Measurements from ENCODE around the gene IQSEC1.

IQSEC1 gene

DNA sequence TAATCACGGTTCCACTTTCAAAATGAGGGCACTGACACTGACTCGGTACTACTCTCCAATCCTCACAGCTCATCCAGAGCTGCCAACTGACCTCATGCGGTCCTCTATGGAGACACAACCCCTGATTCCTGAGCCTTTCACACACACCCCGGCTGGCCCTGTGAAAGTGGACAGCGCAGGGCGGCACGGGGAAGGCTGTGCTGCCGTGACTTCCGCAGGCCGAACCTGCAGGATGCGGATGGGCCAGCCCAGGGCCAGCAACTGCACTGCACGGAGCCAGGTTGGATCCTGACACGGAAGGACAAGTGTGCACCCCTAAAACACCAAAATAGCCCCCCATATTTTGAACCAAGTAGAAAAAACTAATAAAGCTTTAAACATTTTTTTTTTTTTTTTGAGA lies 41.0 kb downstream of the IQSEC1 start:
- DNase-seq = no peak

DNA sequence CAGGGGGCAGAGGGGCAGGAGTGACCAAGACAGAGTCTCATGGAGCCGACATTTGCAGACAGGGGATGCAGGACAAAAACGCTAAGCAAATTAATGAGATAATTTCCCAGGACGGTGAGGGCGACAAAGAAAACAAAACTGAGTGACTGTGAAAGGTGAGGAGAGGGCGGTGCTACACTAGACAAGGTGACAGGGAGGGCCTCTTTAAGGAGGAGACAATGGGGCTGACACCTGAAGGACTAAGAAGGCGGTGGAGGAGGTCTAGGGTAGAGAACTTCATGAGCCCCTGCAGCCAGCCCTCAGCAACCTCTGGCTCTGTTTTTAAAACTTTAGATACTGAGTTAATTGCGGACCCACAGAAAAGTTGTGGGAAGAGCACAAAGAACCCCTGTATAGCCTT lies 41.6 kb downstream of the IQSEC1 start:
- no peak for DNase-seq

DNA sequence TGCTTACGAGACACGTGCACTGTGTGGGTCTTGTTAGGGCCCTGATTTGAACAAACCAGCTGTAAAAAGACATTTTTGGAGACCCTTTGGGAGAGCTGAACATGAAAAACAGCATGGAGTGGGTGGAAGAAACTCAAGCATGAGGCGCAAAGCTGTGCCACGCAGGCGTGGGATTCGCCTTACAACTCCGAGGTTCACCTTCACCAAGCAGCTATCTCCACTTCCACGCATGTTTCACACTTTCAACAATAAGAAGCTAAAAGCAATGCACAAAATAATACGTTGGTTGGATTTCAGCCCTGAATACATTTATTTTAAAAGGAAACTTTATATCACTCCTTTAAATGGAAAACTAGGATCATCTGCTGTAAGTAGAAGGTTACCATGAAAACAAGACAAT lies 42.5 kb downstream of the IQSEC1 start:
- peak in 10 of 56 donors; percentile 22 to 65 (median 35) for DNase-seq

DNA sequence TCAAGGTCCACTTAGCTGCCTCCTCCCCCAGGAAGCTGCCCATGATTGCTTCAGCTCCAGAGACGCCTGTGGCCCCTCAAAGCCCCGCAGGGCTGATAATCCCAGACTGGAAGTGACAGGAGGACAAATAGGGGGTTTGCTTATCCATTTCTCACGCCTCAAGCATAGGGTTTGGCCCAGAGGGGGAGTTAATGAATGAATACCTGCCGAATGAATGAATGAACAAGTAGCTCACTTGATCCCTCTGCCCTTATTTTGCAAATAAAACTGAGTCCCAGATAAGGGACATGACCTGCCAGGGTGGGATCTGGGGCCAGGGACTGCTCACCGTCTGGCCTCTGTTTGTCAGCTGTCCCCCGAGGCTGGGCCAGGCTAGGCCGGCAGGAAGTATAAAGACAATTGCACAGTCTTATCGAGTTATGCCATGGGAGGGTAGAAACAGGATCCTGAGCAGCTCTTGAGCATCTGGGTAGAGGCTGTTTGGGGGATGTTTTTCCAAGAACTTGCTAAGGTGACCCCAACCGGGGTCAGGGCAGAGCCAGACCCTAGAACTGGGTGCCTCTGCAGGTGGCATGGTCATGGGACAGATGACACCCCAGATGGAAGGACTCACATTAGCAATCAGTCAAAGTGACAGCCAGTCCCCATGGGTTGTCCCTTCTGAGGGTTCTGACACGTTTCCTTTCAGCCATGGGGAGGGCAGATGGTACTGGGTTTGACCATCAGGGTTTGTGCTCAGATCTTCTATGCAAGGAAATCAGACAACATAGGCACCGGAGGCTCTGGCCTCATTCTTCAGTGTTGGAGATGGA lies 45.0 kb downstream of the IQSEC1 start:
- no peak for DNase-seq

DNA sequence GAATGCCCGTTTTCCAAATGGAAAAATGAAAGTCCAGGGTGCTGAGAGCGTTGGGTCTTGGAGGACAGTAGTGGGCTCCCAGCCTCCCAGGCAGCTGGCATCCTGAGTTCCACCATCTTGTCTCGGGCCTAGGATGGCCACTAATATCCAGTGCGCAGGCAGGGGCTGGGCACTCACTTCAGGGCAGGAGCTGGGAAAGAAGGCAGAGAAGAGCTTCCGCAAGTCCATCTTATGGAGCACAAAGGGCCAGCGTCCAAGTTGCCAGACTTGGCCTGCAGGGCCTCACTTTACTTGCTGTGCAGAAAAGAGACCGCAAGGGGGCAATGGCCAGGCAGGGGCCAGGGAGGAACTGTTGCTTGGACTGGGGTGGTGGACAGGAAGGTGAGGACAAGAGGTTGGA lies 46.1 kb downstream of the IQSEC1 start:
- no peak for DNase-seq

DNA sequence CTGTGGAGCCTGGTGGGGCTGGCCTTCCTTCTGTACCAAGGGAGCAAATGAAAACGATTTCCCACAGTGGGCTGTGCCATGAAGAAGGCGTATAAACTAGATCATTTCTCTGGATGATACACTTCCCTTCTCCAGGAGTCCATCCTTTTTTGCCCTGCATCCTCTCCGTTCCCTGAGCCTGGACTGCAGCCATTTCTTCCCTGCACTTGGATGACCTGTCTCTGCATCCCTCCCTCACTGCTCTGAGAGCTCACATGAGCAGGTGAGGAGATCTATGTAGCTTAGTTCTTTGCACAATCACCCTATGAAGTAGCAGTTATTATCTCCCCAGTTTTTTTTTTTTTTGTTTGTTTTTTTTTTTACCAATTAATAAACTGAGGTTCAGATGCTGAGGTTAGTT lies 46.7 kb downstream of the IQSEC1 start:
- DNase-seq = no peak

DNA sequence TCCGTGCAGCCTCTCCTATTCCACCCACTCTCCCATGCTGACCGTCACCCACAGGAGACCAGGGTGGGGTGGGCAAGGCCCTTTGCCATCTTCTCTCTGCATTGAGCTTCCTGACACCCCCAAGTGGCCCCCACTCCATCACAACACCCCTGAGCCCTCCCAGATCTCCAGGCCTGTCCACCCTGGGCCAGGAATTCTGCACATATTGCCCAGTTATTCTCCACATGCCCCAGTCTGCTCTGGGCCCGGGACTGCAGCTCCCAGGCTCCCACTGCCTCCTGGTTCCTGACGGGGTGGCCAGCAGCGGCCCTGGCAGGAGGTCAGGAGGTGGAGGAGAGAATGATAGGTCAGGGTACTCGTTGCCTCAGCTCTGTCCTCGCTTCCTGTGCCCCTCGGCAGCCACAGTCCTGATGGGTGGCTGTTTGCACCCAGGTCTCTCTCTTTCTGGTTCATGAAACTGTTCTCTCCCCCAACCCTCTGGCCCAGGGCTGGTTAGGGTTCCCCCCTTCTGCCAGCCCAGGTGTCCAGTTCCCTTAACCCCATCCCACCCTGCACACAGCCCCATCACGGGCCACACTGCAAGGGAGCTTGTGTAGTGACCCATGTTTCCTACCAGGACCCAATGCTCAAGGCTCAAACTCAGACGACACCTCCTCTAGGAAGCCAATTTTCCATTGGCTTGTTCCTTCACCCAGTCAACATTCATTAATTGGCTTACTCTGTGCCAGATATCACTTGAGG lies 47.3 kb downstream of the IQSEC1 start:
- DNase-seq = no peak

DNA sequence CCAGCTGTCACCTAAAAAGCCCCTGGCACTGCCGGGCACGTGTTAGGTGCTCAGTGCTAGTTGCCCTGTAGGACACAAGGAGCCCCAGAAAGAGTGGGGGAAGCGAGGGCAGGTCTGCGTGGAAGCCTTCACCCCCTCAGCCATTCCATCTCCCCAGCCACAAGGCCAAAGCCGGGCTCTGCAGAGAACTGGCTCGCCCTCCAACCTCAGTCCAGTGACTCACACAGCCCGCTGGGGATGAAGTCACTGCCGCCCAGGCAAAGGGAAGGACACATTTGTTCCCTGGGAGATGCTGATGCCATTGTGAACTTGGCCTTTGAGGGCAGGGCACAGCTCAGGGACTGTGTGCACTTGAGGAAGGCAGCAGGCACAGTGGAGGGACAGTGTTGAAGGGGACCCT lies 48.1 kb downstream of the IQSEC1 start:
- peak in 29 of 56 donors; percentile 24 to 73 (median 47) for DNase-seq

DNA sequence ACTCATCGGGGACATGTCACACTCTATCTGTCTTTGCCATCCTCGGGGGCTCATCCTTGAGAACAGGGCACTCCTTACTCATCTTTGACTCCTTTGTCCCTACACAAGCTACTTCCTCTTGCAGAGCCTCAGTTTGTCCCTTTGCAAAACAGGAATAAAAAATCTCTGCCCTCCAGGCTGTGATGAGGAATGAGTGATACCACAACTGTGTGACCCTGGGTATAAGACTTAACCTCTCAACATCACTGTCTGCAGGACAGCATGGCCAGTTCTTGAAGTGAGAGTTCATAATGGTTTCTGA lies 48.5 kb downstream of the IQSEC1 start:
- no peak for DNase-seq

DNA sequence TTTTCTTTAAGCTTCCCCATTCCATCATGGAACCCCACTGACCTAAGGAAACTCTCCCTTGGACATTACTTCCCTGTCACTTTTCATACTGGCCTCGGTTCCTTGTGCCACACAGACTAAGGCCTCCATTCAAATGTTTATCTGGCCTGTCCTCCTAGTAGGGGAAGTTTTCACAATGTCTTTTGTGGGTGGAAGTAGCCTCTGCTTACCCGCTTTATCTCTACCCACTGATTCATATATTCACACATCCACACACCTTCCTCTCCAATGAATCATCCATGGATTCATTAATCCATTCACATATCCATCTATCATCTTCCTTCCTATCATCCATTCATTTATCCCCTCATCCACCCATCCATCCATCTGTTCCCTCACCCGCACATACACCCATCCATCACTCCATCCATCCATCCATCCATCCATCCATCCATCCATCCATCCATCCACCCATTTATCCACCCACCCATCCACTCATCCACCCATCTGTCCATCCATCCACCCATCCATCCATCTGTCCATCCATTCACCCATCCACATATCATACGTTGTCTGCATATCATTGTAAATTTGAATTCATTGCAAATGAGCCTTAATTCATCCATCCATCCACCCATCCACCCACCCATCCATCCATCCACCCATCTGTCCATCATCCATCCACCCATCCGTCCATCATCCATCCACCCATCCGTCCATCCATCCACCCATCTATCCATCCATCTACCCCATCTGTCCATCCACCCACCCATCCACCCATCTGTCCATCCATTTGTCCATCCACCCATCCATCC lies 49.1 kb downstream of the IQSEC1 start:
- no peak for DNase-seq

DNA sequence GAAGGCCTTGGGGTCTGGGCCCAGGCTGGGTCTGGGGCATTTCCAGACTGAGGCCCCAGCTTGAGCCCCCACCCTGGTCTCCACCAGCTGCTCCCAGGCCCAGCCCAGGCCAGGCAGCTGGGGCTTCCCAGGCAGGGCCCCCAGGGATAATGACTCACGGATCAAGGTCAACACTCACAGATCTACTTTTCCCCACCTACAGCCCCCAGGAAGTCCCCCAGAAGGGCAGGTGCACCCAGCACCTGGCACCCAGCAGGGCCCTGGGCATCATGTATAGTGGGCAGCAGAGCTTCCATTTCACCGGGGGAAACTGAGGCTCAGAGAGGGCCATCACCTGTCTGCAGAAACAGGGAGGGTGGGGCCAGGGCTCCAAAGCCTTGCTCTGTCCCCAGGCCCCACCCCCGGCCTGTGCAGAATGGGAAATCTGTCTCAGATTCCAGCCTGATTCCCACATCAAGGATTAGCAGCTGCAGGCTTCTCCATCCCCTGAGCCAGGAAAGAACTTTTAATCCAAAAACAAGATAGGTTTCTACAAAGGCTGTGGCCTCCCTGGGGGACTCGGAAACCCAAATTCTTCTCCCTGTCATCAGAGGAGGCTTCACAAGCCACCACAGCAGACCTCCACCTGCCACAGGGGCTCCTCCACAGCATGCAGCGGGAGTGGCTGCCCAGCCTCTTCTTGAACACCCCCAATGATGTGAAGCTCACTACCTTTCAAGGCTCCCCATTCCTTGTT lies 49.8 kb downstream of the IQSEC1 start:
- no peak for DNase-seq

DNA sequence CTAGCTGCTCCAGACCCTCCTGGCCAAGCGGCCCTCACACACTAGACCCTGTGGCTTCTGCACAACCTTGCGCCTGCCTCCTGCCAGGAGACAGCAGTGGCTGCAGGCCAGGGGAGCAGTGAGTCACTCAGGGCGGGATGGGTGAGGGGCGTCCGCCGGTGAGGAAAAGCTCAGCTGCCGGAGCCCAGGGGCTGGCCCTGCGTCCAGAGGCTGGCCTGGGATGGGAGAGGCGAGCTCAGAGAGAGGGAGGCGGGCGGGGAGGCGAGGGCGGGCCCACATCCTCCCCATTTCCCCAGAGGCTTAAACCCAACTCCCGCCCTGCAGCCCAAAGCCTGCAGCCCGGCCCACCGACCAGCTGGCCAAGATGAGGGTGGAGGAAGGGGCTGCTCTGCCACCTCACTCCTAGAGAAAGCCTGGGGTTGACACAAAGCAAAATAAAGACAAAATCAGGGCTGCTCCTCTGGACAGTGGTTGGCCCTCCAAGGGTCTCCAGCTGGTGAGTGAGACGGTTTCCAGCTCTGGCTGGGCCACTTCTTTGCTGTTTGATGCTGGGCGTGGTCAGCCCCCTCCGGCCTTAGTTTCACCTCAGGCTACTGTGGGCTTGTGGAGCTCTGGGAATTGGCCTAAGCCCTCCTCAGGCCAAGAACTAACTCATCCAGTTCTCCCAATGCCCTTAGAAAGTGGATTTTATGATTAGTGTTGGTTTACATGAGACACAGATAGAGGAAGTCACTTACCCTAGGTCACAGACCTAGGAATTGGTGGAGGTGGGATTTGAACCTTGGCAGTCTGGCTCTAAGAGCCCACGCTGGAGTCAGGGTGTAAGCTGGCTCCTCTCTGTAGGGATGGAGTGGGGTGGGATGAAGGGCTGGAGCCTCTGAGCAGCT lies 50.6 kb downstream of the IQSEC1 start:
- DNase-seq = peak in 25 of 56 donors; percentile 27 to 77 (median 43)

DNA sequence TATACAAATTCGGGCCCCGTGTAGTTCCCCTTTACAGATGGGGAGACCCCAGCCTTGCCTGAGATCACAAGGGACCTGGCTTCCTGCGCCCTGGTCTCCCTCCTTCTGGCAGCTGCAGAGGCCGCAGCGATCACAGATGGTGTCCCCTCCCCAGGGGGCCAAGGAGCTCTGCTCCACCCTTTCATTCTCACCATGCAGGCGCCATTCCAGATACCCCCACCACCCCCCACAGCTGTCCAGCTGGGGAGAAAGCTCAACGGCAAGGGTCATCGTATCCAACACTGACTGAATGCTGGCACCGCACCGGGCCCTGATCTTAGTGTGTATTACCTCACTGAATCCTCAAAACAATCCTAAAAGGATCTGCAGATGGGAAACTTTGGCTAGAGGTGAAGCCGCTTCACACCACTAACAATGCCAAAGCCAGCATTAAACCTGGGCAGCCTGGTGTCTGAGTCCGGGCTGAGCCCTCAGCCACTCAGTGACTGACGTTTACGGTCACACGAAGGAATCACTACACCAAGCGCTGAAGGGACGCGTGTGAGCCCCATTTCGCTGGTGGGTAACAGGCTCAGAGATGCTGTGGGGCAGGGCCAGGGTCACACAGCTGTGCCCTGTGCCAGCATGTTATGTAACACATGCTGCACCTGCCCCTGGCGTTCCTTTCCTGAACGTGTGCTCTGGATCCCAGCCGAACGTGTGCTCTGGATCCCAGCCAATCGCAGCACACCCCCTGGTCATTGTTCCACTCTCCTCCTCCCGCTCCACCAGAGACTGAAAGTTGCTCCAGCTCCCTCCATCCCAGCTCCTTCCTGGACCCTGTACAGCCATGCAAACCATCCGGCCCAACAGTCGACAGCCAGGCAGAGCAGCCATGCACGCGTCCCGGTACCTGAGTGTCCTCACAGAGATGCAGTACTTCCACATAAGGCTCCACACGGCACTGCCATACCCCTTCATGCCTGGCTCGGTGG lies 51.8 kb downstream of the IQSEC1 start:
- DNase-seq = no peak

DNA sequence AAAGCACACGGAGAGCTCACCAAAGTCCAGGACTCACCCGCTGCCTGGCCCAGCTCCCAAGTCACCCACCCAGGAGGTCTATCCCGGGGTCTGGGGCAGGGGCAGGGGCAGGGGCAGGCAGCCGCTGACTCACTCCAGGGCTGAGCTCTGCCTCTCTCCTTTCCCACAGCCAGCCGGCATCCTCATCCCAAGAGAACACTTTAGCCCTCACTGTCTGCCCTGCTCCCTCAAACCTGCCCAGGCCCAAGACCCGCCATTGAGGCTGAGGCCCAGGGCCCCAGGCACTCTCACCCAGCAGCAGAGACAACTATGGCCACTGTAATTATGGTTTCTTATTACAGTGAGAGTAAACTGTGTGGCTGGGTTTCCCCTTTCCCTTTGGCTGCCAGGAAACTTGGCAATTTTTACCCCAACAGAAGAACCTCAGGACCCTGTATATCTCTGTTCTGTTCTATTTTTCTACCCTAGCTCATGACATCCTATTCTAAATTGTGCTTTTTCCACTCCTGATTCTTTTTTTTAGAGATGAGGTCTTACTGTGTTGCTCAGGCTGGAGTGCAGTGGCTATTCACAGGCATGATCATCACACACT lies 53.0 kb downstream of the IQSEC1 start:
- no peak for DNase-seq

DNA sequence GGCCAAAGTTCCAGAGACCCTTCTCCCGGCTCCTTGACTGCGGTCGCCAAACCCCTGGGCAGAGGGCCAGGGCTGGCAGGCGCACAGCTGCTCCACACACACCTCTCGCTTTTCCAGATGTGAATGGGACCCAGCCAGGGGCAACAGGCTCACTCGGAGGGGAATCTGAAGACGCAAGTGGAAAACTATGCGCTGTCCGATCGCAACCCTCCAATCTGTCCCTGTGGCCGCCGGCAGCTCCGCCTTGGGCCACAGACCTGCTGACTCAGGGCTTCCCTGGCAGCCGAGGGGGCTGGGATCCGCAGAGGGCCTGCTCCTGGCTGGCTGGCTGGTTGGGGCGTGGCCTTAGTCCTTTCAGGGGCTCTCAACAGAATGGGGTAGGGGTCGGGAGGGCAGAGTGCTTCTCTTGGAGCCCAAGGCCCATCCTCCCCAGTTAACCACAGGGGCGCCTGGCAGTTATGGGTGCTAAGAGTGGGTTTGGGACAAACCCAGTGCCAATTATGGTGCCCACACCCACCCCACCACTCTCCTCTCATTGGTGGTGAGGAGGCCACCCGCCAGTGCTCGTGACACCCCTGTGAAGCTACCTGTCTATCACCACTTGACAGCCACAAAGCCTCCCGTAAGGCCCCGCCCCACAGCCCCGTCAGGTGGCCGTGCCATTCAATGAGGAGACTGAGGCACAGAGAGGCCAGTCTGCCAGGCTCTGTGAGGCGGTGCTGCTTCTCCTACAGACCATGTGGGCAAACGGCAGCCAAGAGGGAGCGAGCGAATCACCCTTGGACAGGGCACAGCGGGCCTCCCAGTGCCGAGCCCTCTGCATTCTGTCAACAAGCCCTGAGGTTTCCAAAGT lies 53.8 kb downstream of the IQSEC1 start:
- peak in 13 of 56 donors; percentile 23 to 69 (median 34) for DNase-seq

DNA sequence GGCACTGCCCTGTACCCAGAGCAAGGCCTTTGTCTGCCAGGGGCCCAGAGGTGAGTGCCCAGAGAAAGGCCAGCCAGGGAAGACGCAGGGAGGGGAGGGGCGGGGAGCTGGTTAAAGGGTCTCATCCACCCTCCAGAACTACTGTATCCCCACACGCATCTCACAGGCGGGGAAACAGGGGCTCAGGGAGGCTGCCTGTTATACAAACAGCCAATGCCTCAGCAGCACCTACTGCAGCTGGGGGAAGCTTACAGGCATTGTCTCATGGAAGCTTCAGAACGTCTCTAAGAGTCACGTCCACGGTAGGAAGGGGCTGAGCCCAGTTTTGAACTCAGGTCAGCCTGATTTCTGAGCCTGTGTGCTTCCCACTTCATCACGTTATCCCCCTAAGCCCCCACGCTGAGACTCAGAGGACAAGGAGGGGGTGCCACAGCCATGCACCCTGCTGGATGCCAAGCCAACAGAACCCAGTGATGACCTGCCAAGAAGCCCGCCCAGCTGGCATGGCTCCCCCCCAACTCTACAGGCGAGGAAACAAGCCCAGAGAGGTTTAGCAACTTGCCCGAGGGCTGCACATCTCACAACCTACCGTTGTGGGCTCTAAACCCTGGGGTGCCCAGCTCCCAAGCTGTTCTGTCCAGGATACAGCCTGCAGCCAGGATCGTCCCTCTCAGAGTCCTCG lies 54.5 kb downstream of the IQSEC1 start:
- DNase-seq = peak in 2 of 56 donors; percentile 50 to 54

DNA sequence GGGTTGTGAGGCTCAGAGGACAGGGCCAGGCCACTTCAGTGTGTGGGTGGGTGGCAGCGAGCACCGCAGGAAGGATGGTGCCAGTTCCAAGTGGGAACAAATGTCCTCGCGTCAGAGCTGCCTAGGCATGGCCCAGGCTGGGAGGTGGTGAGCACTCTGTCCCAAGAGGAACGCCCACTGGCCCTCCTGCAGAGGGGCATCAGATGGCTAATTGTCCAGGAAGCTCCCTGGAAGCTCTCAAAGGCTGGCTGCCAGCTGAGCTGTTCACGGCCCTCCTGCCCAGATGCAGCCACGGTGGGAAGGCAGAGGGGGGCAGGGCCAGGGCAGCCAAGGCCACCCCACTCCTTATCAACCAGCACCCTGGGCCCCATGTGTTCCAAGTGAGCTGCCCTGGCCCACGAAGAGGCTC lies 55.2 kb downstream of the IQSEC1 start:
- DNase-seq = peak in 1 of 56 donors; percentile 34

All from nucleus accumbens (tissue), 56 donors.